Lung (tissue), 12 donors: ENCODE measurements around the gene CTNNBL1. TPM values are rescaled to one million over a fixed set of nuclear protein-coding genes. Genes with fewer than 3 reads are reported as not detected.

Experiments
- ATAC-seq: fragments of 200-7000 bp; cut with Tn5 transposase; one replicate; pipeline ENCODE4 v1.9.1; 2020; ENCODE audit warnings: moderate number of reproducible peaks; ENCODE audit not compliant: insufficient read depth, low FRiP score
- DNase-seq, 3 donors: peaks; one replicate each; pipeline ENCODE4 v3.0.0-alpha.2; 2013 to 2017
- H3K27ac ChIP-seq, 2 donors: one replicate each; pipeline ENCODE4 v1.5.1; 2013; ENCODE audit warnings: mild to moderate bottlenecking in 2 of 2, moderate library complexity in 2 of 2, control low read depth in 1 of 2, inconsistent platforms in 1 of 2, low read depth in 1 of 2, low read length in 1 of 2
- H3K27me3 ChIP-seq, 3 donors: one replicate each; pipeline ENCODE4 v1.5.1; 2013; ENCODE audit warnings: low read length in 2 of 3; ENCODE audit not compliant: control insufficient read depth in 3 of 3, insufficient read depth in 3 of 3
- H3K36me3 ChIP-seq, 4 donors: one replicate each; pipeline ENCODE4 v1.5.1; 2013; ENCODE audit warnings: low read length in 4 of 4, mild to moderate bottlenecking in 1 of 4, moderate library complexity in 1 of 4; ENCODE audit not compliant: control insufficient read depth in 4 of 4, insufficient read depth in 4 of 4
- H3K4me1 ChIP-seq, 5 donors: one replicate each; pipeline ENCODE4 v1.5.1; 2013; ENCODE audit warnings: low read length in 5 of 5, mild to moderate bottlenecking in 2 of 5, moderate library complexity in 1 of 5; ENCODE audit not compliant: control insufficient read depth in 5 of 5, insufficient read depth in 5 of 5
- H3K4me3 ChIP-seq: one replicate; pipeline ENCODE4 v1.5.1; 2013; ENCODE audit warnings: mild to moderate bottlenecking, control low read depth, moderate library complexity
- H3K9ac ChIP-seq, 2 donors: one replicate each; pipeline ENCODE4 v1.5.1; 2013; ENCODE audit warnings: low read length in 2 of 2, control low read depth in 1 of 2; ENCODE audit not compliant: insufficient read depth in 1 of 2
- H3K9me3 ChIP-seq, 4 donors: one replicate each; pipeline ENCODE4 v1.5.1; 2013; ENCODE audit warnings: low read length in 3 of 4, mild to moderate bottlenecking in 1 of 4, moderate library complexity in 1 of 4; ENCODE audit not compliant: control insufficient read depth in 4 of 4, insufficient read depth in 3 of 4
- CTCF ChIP-seq: IDR thresholded peaks from 2 replicates; pipeline ENCODE4 v1.5.1; 2012; ENCODE audit warnings: mild to moderate bottlenecking; ENCODE audit errors: control extremely low read depth, extremely low read depth
- WGBS, 2 donors: extraction: QIAGEN DNeasy Blood & Tissue Kit; methylation state at CpG; one replicate each; pipeline ENCODE4 v1.1.7; 2013; 5-methylcytosine and 5-hydroxymethylcytosine counted together
- polyA plus RNA-seq, 2 donors: library from polyadenylated mRNA; stranded (reverse); fragments of 200-250 nt; gene quantifications; one replicate each; pipeline ENCODE4 v1.2.1, GENCODE V29; 2013
- total RNA-seq, 2 donors: library from RNA; depleted of rRNA in 1 of 2; stranded (reverse); fragments of >200 nt in 1 of 2; gene quantifications; one replicate each; pipeline ENCODE4 v1.2.1, GENCODE V29; 2014 to 2021
- donor health status: control.
- donor health status: control.
- donor health status: Bipolar disorder and iron deficiency.
- donor health status: healthy.
- donor health status: DM: yes; HTN: yes; CAD: no.

Gene CTNNBL1
- total and polyA plus RNA-seq, 4 donors, result 38.9 to 53.1 (median 49.2) TPM

- Histone ChIP-seq H3K9ac (no peak overlapping the region), H3K27me3 (no peaks in the 10 kb centered on the region), H3K27ac (no peak overlapping the region), H3K9me3 (no peaks in the 10 kb centered on the region), H3K4me3 (no peak overlapping the region), H3K4me1 (peaks cover 0 to 8% (median 0%) of the 10 kb centered on the region in 5 donors), H3K36me3 (peaks cover 3 to 30% (median 4%) of the 10 kb centered on the region in 4 donors)
- no peak for TF ChIP-seq CTCF
- no peak for ATAC-seq
- 85 to 89% methylated on average over 5 of the region's 5 CpGs for WGBS, 2 donors
- DNase-seq, result no peak
These were observed 80.3 kb downstream of the CTNNBL1 start for GRCh38 chr20:37774156-37774555.

- ATAC-seq, result no peak
- Histone ChIP-seq H3K9me3 (no peaks in the 10 kb centered on the region), H3K36me3 (peaks cover 3 to 30% (median 6%) of the 10 kb centered on the region in 4 donors), H3K27me3 (no peaks in the 10 kb centered on the region), H3K4me3 (no peak overlapping the region), H3K4me1 (peaks cover 0 to 8% (median 0%) of the 10 kb centered on the region in 5 donors), H3K9ac (no peak overlapping the region), H3K27ac (no peak overlapping the region)
- no peak for DNase-seq
- 98 to 99% methylated on average over 5 of the region's 5 CpGs for WGBS, 2 donors
- TF ChIP-seq CTCF, result no peak
These were observed 81.4 kb downstream of the CTNNBL1 start for GRCh38 chr20:37775200-37775599.

GRCh38 chr20:37776049-37776448 is 82.2 kb downstream of the CTNNBL1 start:
- no peaks in the 10 kb centered on the region for H3K9me3 ChIP-seq
- H3K4me3 ChIP-seq, result no peak overlapping the region
- no peak overlapping the region for H3K9ac ChIP-seq
- no peaks in the 10 kb centered on the region for H3K27me3 ChIP-seq
- ATAC-seq, result no peak
- peaks cover 3 to 24% (median 6%) of the 10 kb centered on the region in 4 donors for H3K36me3 ChIP-seq
- 92 to 93% methylated on average over 5 of the region's 5 CpGs for WGBS, 2 donors
- TF ChIP-seq CTCF, result no peak
- no peak for DNase-seq
- H3K27ac ChIP-seq, result no peak overlapping the region
- peaks cover 0 to 8% (median 0%) of the 10 kb centered on the region in 5 donors for H3K4me1 ChIP-seq

- no peak overlapping the region for H3K4me3 ChIP-seq
- DNase-seq (no peak), ATAC-seq (no peak)
- H3K4me1 ChIP-seq, result peaks cover 0 to 8% (median 0%) of the 10 kb centered on the region in 5 donors
- no peaks in the 10 kb centered on the region for H3K27me3 ChIP-seq
- H3K27ac ChIP-seq, result no peak overlapping the region
- H3K9ac ChIP-seq, result no peak overlapping the region
- TF ChIP-seq CTCF, result no peak
- H3K9me3 ChIP-seq, result no peaks in the 10 kb centered on the region
- WGBS, 2 donors, result 94 to 96% methylated on average over 3 of the region's 3 CpGs
- peaks cover 3 to 19% (median 6%) of the 10 kb centered on the region in 4 donors for H3K36me3 ChIP-seq
These were observed 82.7 kb downstream of the CTNNBL1 start for GRCh38 chr20:37776526-37776925.
